B cell (primary cell): ENCODE results near the gene NTRK3. TPM values are rescaled to one million over a fixed set of nuclear protein-coding genes. Genes with fewer than 3 reads are reported as not detected.

ENCODE experiments used
- ATAC-seq: fragments of 200-7000 bp; cut with Tn5 transposase; one replicate; pipeline ENCODE4 v1.10.0; 2021; ENCODE audit warnings: low read depth, mild to moderate bottlenecking, moderate number of reproducible peaks, moderate library complexity
- CTCF ChIA-PET: fragments of 350-600 bp; sonication (Branson Sonifier 250); formaldehyde crosslinking; loops from one replicate; lab custom pipeline; 2021; ENCODE audit warnings: antibody characterized with exemption, inconsistent platforms; lab: Charles Lee
- POLR2A ChIA-PET: fragments of 350-600 bp; sonication (Branson Sonifier 250); formaldehyde crosslinking; loops from one replicate; lab custom pipeline; 2021; ENCODE audit warnings: antibody characterized with exemption; lab: Charles Lee
- DNase-seq: peaks from one replicate; pipeline ENCODE4 v3.0.0; 2013
- H2AFZ ChIP-seq: 2 replicates; pipeline ENCODE4 v1.6.1; 2012; ENCODE audit warnings: mild to moderate bottlenecking, low read depth, low read length; ENCODE audit not compliant: insufficient read depth, poor library complexity, severe bottlenecking
- H3K27ac ChIP-seq, 2 donors: 1 replicate in 1 of 2; 2 replicates in 1 of 2; pipeline ENCODE4 v1.5.1; 2012 to 2013; ENCODE audit warnings: low read length in 2 of 2, mild to moderate bottlenecking in 2 of 2, moderate library complexity in 1 of 2
- H3K27me3 ChIP-seq, 4 experiments: fragments of 200-600 bp in 1 of 4; sonication (generic) in 1 of 4; replicated peaks in 1 of 4; 1 replicate in 2 of 4; 2 replicates in 2 of 4; pipeline versions ENCODE4 v1.6.1 to v1.7.0; 2013 to 2016; ENCODE audit warnings: low read length in 3 of 4, mild to moderate bottlenecking in 2 of 4, mixed read lengths in 1 of 4, moderate library complexity in 1 of 4; ENCODE audit not compliant: insufficient read depth in 4 of 4, control insufficient read depth in 3 of 4; ENCODE audit errors: control extremely low read depth in 1 of 4
- H3K36me3 ChIP-seq, 2 experiments: replicated peaks in 1 of 2; 1 replicate in 1 of 2; 2 replicates in 1 of 2; pipeline versions ENCODE4 v1.6.1 to v1.7.1; 2013; ENCODE audit warnings: low read length in 1 of 2; ENCODE audit not compliant: insufficient read depth in 2 of 2, control insufficient read depth in 1 of 2; ENCODE audit errors: control extremely low read depth in 1 of 2, extremely low read depth in 1 of 2
- H3K4me1 ChIP-seq, 2 donors: fragments of 200-600 bp in 1 of 2; sonication (generic) in 1 of 2; 1 replicate in 1 of 2; 2 replicates in 1 of 2; pipeline versions ENCODE4 v1.5.1 to v1.6.1; 2013 to 2017; ENCODE audit warnings: low read length in 2 of 2; ENCODE audit not compliant: control insufficient read depth in 2 of 2, insufficient read depth in 2 of 2
- H3K4me2 ChIP-seq: replicated peaks from 2 replicates; pipeline ENCODE3; 2012; ENCODE audit warnings: mild to moderate bottlenecking, low read depth, low read length; ENCODE audit not compliant: poor library complexity, severe bottlenecking
- H3K4me3 ChIP-seq, 5 experiments: fragments of 200-600 bp in 1 of 5; sonication (generic) in 1 of 5; 1 replicate in 3 of 5; 2 replicates in 2 of 5; pipeline versions ENCODE4 v1.5.1 to v1.7.0; 2011 to 2016; ENCODE audit warnings: low read length in 4 of 5, mild to moderate bottlenecking in 4 of 5, low read depth in 2 of 5, control low read depth in 1 of 5, moderate library complexity in 1 of 5; ENCODE audit not compliant: insufficient read depth in 1 of 5; ENCODE audit errors: control extremely low read depth in 1 of 5, extremely low read depth in 1 of 5
- H3K79me2 ChIP-seq: fragments of 200-600 bp; sonication (generic); one replicate; pipeline ENCODE4 v1.6.0; 2016; ENCODE audit warnings: low read length; ENCODE audit not compliant: control insufficient read depth, insufficient read depth
- H3K9ac ChIP-seq: fragments of 200-600 bp; sonication (generic); 2 replicates; pipeline ENCODE4 v1.6.1; 2017; ENCODE audit warnings: mild to moderate bottlenecking, low read length, moderate library complexity
- H3K9me3 ChIP-seq, 3 donors: one replicate each; pipeline versions ENCODE4 v1.6.1 to v1.7.1; 2013; ENCODE audit warnings: low read length in 2 of 3; ENCODE audit not compliant: control insufficient read depth in 2 of 3, insufficient read depth in 1 of 3; ENCODE audit errors: control extremely low read depth in 1 of 3
- H4K20me1 ChIP-seq: 2 replicates; pipeline ENCODE4 v1.6.0; 2012; ENCODE audit warnings: mild to moderate bottlenecking, low read length; ENCODE audit not compliant: insufficient read depth, control insufficient read depth, poor library complexity, severe bottlenecking
- H3K27ac Mint-ChIP-seq: one replicate; pipeline ENCODE4 v1.8.0; 2021; ENCODE audit warnings: mixed read lengths
- H3K27me3 Mint-ChIP-seq: one replicate; pipeline ENCODE4 v1.8.0; 2021; ENCODE audit warnings: mixed read lengths
- H3K4me1 Mint-ChIP-seq: one replicate; pipeline ENCODE4 v1.8.0; 2021; ENCODE audit warnings: mixed read lengths
- H3K4me3 Mint-ChIP-seq: one replicate; pipeline ENCODE4 v1.8.0; 2021; ENCODE audit warnings: mixed read lengths
- H3K9me3 Mint-ChIP-seq: one replicate; pipeline ENCODE4 v1.8.0; 2022; ENCODE audit warnings: mixed read lengths; ENCODE audit not compliant: insufficient read depth
- EZH2 ChIP-seq: IDR thresholded peaks from 2 replicates; pipeline ENCODE4 v1.6.1; 2012; ENCODE audit warnings: borderline replicate concordance, low read depth, mild to moderate bottlenecking, moderate library complexity, low read length; ENCODE audit not compliant: insufficient read depth, poor library complexity, severe bottlenecking
- WGBS: methylation state at CpG from one replicate; pipeline ENCODE4 v1.1.5; 2013; ENCODE audit warnings: missing lambda C conversion rate; ENCODE audit not compliant: insufficient coverage; 5-methylcytosine and 5-hydroxymethylcytosine counted together
- intact Hi-C: fragments of 100-400 bp; cut with micrococcal nuclease; formaldehyde crosslinking; loops from one replicate; pipeline ENCODE4 v1.10.0; 2022
- polyA plus RNA-seq: library from polyadenylated mRNA; depleted of rRNA; stranded (reverse); fragments of >200 nt; gene quantifications from 2 replicates; pipeline ENCODE4 v1.2.3, GENCODE V29; 2012
- total RNA-seq, 2 donors: library from RNA; stranded (reverse); fragments of 120-200 nt in 1 of 2; gene quantifications; 1 replicate in 1 of 2; 2 replicates in 1 of 2; pipeline versions ENCODE4 v1.2.3 to v1.2.4, GENCODE V29; 2013 to 2022
- TF ChIP-seq, protein P1 (sequence below): fragments of 200-600 bp; IDR thresholded peaks from one replicate; pipeline ENCODE4 v1.8.0; 2022; ENCODE audit warnings: antibody characterized with exemption, mild to moderate bottlenecking

NTRK3 gene
- total and polyA plus RNA-seq, 2 donors (not counting 1 experiment from before 2014, with no cell fraction given): not detected

- Mint-ChIP-seq H3K9me3 (peaks cover 5% of the 10 kb centered on the region), H3K4me3 (no peak overlapping the region), H3K27me3 (no peaks in the 10 kb centered on the region), H3K4me1 (no peaks in the 10 kb centered on the region), H3K27ac (no peak overlapping the region)
- TF ChIP-seq EZH2: no peak
- TF ChIP-seq, protein P1, sequence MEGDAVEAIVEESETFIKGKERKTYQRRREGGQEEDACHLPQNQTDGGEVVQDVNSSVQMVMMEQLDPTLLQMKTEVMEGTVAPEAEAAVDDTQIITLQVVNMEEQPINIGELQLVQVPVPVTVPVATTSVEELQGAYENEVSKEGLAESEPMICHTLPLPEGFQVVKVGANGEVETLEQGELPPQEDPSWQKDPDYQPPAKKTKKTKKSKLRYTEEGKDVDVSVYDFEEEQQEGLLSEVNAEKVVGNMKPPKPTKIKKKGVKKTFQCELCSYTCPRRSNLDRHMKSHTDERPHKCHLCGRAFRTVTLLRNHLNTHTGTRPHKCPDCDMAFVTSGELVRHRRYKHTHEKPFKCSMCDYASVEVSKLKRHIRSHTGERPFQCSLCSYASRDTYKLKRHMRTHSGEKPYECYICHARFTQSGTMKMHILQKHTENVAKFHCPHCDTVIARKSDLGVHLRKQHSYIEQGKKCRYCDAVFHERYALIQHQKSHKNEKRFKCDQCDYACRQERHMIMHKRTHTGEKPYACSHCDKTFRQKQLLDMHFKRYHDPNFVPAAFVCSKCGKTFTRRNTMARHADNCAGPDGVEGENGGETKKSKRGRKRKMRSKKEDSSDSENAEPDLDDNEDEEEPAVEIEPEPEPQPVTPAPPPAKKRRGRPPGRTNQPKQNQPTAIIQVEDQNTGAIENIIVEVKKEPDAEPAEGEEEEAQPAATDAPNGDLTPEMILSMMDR: no peak
- no peaks in the 10 kb centered on the region for H3K36me3 ChIP-seq
- H3K4me1 ChIP-seq: no peaks in the 10 kb centered on the region
- no peak overlapping the region for H3K4me3 ChIP-seq
- DNase-seq (no peak), ATAC-seq (no peak)
- CTCF ChIA-PET: no interaction called here
- no peaks in the 10 kb centered on the region for H3K79me2 ChIP-seq
- intact Hi-C loops: no loop called here
- no peak overlapping the region for H3K27ac ChIP-seq
- POLR2A ChIA-PET: no interaction called here
- no peaks in the 10 kb centered on the region for H3K27me3 ChIP-seq
- no peaks in the 10 kb centered on the region for H3K9me3 ChIP-seq
- WGBS: 23% methylated on average over 2 of the region's 6 CpGs
- H2AFZ ChIP-seq: no peak overlapping the region
- no peaks in the 10 kb centered on the region for H4K20me1 ChIP-seq
- H3K4me2 ChIP-seq: no peak overlapping the region
- H3K9ac ChIP-seq: no peak overlapping the region
These were observed 167.4 kb downstream of the NTRK3 start for GRCh38 chr15:88089024-88089620.

- POLR2A ChIA-PET: no interaction called here
- Histone ChIP-seq H3K36me3 (no peaks in the 10 kb centered on the region), H4K20me1 (no peaks in the 10 kb centered on the region), H3K27me3 (no peaks in the 10 kb centered on the region), H3K27ac (no peak overlapping the region), H3K4me3 (no peak overlapping the region), H3K9ac (no peak overlapping the region), H2AFZ (no peak overlapping the region), H3K4me1 (no peaks in the 10 kb centered on the region), H3K4me2 (no peak overlapping the region), H3K9me3 (no peaks in the 10 kb centered on the region), H3K79me2 (no peaks in the 10 kb centered on the region)
- WGBS: 96% methylated on average over 4 of the region's 9 CpGs
- H3K4me3 Mint-ChIP-seq: no peak overlapping the region
- no peaks in the 10 kb centered on the region for H3K9me3 Mint-ChIP-seq
- intact Hi-C loops: no loop called here
- H3K27me3 Mint-ChIP-seq: peaks cover 4% of the 10 kb centered on the region
- no peak for TF ChIP-seq EZH2
- TF ChIP-seq, protein P1: no peak
- no peak overlapping the region for H3K27ac Mint-ChIP-seq
- no peaks in the 10 kb centered on the region for H3K4me1 Mint-ChIP-seq
- no peak for ATAC-seq
- CTCF ChIA-PET: no interaction called here
- DNase-seq: no peak
These were observed 172.5 kb downstream of the NTRK3 start for GRCh38 chr15:88083811-88084760.
